Tongue (tissue), 2 donors: ENCODE results near the gene AK2. TPM values are rescaled to one million over a fixed set of nuclear protein-coding genes. Genes with fewer than 3 reads are reported as not detected.
A peak's percentile ranks its signal among the peaks of the same experiment; 100 is the strongest.

Experiments used
- DNase-seq: peaks from one replicate; pipeline ENCODE4 v3.0.0-alpha.2; 2015
- total RNA-seq: library from RNA; depleted of rRNA; stranded (reverse); fragments of >200 nt; gene quantifications from one replicate; pipeline ENCODE4 v1.2.3, GENCODE V29; 2014

Gene AK2
- total RNA-seq, 1 donor from 2014 or later, result 109 TPM

DNA sequence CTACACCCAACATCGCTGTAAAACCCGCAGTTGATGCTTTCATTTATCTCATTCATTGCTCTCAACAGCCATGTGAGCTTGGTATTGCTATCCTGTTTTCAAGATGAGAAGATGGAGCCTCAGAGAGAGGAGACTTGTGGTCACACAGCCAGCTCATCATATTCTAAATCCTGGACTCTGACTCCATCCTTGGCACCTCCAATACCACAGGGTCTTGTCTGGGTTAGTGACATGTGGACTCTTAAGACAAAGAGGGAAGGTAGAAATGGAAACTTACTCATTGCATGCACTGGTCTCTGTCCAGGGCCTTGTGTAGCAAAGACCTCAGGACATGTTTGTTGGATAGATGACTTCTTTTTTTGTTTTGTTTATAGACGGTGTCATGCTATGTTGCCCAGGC, 65.1 kb downstream of the AK2 start:
- DNase-seq, result no peak

DNA sequence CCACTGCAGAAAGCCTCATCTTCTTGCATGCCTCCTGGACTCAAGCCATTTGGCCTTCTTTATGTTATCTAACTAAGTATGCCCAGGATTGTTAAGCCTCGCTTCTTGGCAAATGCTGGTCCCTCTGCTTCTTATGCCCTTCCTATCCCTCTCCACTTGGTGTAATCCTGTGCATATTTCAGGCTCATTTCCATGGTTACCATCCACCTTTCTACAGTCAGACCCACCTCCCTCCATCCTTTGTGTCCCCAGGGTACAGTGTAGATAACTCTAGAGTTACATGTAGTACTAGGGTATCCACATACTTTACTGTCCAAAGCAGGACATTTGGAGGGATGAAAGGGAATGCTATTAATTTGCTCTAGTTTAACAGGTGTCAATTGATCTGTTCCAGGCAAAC, 65.5 kb downstream of the AK2 start:
- DNase-seq, result no peak

DNA sequence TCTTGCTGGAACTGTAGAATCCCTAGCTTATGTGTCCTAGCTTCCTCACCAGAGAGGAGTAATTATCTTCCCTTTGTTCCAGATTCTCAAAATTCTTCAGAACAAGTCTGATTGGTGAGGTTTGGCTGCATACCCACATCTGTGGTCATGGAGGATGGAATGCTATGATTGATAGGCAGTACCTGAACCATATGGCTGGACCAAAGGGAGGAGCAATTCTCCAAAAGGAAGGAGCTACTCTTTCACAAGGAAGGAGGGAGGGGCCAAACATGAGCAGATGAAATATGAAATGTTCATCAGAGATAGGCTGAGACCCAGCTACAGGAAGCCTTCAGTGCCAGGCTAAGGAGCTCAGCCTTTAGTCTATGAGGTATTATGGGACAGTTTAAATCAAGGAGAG, 67.1 kb downstream of the AK2 start:
- DNase-seq, result no peak

DNA sequence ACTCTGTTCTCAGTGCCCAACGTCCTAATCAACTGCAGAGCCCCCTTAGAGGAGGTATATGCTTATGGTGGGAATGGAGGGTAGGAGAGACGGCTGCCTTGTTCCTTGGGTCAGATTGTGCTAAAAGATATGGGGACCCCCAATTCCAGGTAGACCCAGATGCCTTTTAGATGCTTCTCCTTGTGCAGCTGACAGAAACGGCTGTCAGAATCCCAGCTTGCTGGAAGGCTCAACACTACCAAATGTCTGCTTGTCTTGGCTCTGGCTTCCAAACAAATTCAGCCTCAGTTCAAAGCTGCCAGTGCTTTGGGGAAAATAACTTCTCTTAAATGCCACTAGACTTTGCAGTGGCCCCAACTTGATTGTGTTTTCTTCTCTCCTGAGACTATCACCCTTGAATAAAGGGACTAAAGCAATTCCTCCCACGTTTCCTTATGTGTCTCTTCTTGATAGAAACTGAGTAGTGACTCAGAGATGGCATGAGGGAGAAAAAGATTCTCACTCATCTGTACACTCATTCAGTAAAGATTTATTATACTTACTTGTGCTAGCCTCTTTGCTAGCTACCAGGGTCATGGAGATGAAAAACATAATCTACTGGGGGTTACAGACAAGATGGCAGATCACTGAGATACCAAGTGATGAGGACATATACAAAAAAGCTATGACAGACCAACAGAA, 68.7 kb downstream of the AK2 start:
- DNase-seq, result no peak

DNA sequence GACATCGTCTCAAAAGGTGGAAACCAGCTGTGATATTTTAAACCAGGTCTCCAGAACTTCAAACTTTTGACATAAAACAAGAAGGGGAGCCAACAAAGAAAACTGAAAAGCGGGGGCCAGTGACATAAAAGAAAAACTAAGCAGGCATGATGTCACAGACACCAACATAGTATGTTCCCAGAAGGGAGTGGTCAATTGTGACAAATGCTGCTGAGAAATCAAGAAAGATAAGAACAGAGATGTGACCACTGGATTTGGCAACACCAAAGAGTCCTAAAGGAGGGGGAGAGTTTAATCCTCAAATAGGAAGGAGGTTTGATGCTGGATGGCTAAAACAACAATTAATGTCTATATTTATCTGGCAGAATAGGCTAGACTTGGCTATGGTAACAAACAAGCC, 69.8 kb downstream of the AK2 start:
- no peak for DNase-seq

DNA sequence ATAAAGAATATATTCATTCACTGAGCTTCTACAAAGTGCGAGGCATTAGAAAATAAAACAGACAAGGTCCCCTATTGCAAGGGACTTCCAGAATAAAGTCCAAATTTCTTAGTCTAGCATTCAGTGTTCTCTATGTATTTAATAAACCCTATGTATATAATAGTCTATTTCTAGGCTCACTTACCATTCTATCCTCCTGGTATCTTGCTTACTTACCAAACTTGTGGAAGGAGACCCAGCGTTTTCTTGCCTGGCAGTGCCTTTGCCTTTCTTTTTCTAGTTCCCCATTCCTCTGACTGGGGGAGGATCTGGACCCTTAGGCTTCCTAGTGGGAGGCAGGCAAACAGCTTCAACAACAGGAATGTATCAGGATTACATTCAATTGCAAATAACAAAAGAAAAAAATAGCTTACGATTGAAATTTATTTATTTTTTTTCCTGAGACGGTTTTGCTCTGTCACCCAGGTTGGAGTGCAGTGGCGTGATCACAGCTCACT, 71.4 kb downstream of the AK2 start:
- DNase-seq, result no peak

DNA sequence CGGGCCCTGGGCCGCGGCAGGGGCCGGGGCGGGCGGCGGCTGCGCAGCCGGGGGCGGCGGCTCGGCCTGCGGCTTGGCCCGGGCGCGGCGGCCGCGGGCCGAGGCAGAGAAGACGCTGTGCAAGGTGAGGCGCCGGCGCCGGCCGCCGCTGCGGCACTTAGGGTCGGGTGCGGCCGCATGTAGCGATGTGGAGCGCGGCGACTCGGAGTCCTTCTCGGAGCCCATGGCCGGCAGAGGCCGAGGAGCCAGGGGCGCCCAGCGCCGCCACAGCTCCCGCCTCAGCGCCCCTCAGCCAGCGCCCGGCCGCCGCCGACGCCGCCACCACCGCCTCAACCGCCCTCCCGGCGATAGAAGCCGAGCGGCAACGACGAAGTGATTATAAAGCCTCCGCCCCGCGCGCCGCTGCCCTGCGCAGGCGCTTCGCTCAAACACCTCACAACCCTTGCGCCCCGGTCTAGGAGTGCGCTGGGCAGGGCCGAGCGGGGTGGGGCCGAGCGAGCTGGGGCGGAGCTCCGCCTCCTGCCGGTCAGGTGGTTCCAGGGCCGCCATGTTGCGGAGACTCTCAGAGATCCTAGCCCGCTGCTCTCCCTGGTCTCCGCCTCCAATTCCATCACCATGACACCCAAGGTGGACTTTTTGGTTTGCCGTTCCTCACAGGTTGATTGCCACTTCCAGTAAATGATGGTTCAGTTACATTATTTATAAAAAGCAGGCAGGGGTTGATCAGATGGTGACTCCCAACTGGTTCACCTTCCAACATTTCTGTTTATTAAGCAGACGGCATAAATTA, 72.0 kb downstream of the AK2 start, which contains the start of gene RNF19B:
TSS of gene RNF19B (minus strand) at position 349 of the 790 bp plus-strand sequence. CDS start at position 225, 124 bp downstream.
- peak; percentile 97 for DNase-seq

DNA sequence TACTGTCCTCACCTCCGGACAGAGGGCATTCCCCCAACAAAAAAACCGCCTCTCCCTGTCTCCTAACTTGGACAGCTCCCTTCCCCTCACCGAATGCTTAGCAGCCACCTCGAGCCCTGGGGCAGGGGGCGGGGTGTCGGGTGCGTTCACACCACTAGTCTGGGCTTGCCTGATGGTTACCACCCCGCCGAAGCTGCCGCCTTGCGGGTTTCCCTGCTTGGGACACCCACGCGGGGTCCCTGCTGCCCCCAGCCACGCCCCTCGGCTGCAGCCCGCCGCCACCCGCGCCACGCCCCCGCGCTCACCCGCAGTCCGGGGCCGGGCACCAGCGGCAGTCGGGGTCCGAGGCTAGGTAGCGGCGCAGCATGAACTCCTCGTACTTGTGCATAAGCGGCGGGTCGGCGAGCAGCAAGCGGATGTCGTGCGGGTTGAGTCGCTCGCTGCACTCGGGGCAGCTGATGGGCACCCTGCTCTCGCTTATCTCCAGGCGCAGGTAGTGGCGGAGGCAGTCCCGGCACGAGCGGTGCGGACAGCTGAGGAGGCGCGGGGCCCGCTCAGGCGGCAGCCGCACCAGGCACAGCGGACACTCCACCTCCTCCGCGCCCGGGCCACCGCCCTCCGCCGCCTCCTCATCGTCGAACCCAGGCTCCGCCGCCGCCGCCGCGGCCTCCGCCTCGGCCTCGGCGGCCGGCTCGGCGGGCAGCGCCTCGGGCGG, 72.8 kb downstream of the AK2 start:
- DNase-seq, result peak; percentile 73

DNA sequence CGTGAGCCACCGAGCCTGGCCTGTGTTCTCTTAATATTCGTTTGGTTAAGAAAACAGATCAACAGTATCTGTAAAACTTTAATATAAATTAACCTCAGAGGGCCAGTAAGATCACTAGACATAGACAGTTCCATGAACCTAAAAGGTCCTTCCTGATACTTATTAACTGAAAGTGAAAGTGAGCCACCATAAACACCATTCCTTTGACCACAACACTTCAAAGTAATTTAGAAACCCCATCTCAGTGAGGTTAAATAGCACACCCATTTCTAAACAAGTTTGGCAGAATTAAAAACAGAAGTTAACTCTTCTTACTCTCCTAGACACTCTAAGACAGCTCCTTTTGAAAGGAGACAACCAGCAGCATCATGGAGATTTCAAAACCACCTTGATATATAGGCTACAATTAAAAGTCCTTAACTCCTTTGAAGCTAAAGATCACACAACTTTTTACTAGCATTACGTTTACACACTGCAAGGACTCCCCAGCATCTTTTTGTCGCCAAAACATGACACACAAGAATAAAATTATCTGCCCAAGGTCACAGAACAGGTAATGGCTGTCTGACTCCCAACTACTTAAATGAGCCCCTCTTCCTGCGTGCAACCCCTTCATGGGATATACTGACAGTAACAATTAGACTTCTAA, 74.3 kb downstream of the AK2 start:
- DNase-seq, result no peak

DNA sequence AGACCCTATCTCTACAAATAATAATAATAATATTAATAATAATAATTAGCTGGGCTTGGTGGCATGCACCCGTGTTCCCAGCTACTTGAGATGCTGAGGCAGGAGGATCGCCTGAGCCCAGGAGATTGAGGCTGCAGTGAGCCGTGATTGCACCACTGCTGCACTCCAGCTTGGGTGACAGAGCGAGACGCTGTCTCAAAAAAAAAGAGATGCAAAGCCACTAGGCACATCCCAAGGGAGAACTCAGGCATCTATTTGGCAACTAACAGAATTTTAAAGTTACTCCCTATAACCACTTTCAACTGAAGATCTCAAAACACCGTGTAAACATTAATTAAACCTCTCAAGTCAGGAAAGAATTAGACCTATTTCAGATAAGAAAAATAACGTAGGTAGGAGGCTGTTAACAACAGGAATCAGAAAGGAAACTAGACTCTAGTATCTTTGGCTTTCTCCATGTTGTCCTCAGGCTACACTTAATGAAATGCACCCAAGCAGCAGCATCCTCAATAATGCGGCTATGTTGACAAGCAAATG, 75.8 kb downstream of the AK2 start:
- DNase-seq, result no peak

DNA sequence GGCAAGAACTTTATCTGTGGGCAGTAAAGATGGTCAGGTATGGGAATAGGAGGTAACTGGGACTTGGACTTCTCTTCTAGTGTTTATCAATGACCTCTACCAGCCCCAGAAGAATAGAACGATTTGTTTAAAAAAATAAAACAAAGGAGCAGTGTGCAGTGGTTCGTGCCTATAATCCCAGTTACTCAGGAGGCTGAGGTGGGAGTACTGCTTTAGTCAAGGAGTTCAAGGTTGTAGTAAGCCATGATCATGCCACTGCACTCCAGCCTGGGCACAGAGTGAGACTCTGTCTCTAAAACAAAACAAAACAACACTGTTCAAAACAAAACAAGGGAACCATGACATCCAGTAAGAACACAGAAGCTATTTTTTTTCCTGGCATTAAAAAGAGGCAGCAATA, 76.3 kb downstream of the AK2 start:
- no peak for DNase-seq

DNA sequence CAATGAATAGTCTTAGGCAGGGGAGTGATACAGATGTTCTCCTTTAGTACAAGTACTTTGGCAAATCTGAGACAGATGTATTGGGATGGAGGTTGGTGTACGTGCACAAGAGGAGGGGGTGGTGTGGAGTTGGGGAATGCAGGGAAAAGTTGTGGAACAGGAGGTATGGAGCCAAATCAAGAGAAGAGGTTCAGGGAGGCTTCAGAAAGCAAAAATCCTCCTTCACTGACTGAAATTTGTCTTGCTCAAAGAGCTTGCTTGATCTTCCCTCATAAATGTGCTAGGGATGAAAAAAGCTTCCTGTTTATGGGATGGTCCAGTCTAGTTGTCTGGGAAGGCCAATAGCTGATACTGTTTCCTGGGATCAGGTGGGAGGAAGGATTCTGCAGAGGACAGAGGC, 77.9 kb downstream of the AK2 start:
- DNase-seq, result no peak

Other genes starting within 250 kb of the AK2 start
- 36.1 TPM for gene YARS1, start 219.5 kb downstream of the AK2 start, total RNA-seq
- gene S100PBP, start 219.2 kb downstream of the AK2 start, total RNA-seq, result 68.8 TPM
- gene FNDC5, start 166.0 kb downstream of the AK2 start, total RNA-seq, result 125 TPM
- 0.21 TPM for gene HPCA, start 150.4 kb downstream of the AK2 start, total RNA-seq
- gene TMEM54, start 135.5 kb downstream of the AK2 start, total RNA-seq, result 14.9 TPM
- 9.9 TPM for gene RNF19B, start 72.1 kb downstream of the AK2 start, total RNA-seq
- 3.8 TPM for gene AZIN2, start 44.3 kb upstream of the AK2 start, total RNA-seq
- gene TRIM62, start 145.2 kb upstream of the AK2 start, total RNA-seq, result 4.4 TPM
- 11.4 TPM for gene ZNF362, start 219.6 kb upstream of the AK2 start, total RNA-seq